ENCODE results near the gene ZFC3H1. TPM values are rescaled to one million over a fixed set of nuclear protein-coding genes. Genes with fewer than 3 reads are reported as not detected.

ZFC3H1 gene
- 70.7 and 85.8 TPM in 2 replicates for total RNA-seq

GRCh38 chr12:71663561-71664410, at the start of gene ZFC3H1, which contains the start of gene THAP2:
Gene ZFC3H1, minus strand, starts transcription at chr12:71663848. Its CDS starts 238 bp downstream, at chr12:71663610.
Gene THAP2, plus strand, starts transcription at chr12:71664301. Its CDS starts 209 bp downstream, at chr12:71664510.

GRCh38 chr12:71685914-71686657, 22.4 kb upstream of the ZFC3H1 start, which contains the start of gene TMEM19:
Gene TMEM19, plus strand, starts transcription at chr12:71686082. Its CDS starts 599 bp downstream, at chr12:71686681.

Small RNAs within 50 kb of the gene (small RNA-seq; reads per million reads assigned to genes)
- not detected for gene RF00560

Other genes starting within 250 kb of the ZFC3H1 start
- not detected in 2 replicates for gene LGR5, start 224.1 kb downstream of the ZFC3H1 start, total RNA-seq
- gene THAP2, start 453 bp upstream of the ZFC3H1 start, total RNA-seq: 4.0 and 4.9 TPM in 2 replicates
- 33.4 and 34.6 TPM in 2 replicates for gene TMEM19, start 22.2 kb upstream of the ZFC3H1 start, total RNA-seq
- 30.7 and 52.3 TPM in 2 replicates for gene RAB21, start 91.0 kb upstream of the ZFC3H1 start, total RNA-seq
- 38.6 and 46.2 TPM in 2 replicates for gene TBC1D15, start 175.9 kb upstream of the ZFC3H1 start, total RNA-seq

Measured in thoracic aorta endothelial cell (primary cell).